Stimulated activated CD8-positive, alpha-beta memory T cell treated with anti-CD3 and anti-CD28 coated beads, Interleukin-15, amount 100 ng/mL, for 48 hours (primary cell): ENCODE data around the gene ELOVL6.
"Not testable (repeated sequence)": the region's sequence is repeated elsewhere in the genome, so short reads cannot be mapped to it uniquely, and the experiment has no call there.

Source experiments
- DNase-seq, 2 donors: peaks; one replicate each; pipeline ENCODE4 v3.0.0-alpha.2; 2020; ENCODE audit warnings: low read depth in 2 of 2

Gene ELOVL6

DNA sequence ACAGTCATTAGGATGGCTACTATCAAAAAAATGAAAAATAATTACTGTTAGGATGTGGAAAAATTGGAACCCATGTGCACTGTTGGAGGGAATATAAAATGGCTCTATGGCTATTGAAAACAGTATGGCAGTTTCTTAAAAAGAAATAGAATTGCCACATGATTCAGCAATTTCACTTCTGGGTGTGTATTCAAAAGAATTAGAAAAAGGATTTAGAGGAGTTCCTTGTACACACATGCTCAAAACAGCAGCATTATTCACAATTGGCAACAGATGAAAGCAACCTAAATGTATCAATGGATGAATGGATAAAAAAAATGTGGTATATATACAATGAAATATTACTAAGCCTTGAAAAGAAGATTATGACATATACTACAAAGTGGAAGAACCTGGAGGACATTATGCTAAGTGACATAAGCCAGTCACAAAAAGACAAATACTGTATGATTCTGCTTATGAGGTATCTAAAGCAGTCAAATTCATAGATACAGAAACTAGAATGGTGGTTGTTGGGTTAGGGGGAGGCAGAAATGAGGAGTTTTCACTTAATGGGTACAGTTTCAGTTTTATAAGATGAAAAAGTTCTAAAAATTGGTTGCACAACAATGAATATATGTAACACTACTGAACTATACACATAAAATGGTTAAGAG, 123.2 kb downstream of the ELOVL6 start:
- no peak for DNase-seq

DNA sequence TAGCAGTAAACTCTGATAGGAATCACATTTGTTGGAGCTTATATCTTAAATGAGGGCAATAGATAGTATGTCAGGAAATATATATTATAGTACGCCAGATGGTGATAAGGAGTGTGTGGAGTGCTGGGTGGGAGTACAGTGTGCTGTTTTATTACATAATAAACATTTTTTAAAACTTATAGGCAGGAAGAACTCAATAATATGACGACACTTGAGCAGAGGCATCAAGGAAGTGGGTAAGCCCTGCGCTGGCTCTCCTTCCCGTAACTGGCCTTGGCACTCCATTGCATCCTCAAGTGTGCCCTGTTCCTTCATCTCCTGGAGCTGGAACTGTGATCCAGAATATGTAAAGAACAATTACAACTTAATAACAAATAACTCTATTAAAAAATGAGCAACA, 123.8 kb downstream of the ELOVL6 start:
- no peak for DNase-seq

DNA sequence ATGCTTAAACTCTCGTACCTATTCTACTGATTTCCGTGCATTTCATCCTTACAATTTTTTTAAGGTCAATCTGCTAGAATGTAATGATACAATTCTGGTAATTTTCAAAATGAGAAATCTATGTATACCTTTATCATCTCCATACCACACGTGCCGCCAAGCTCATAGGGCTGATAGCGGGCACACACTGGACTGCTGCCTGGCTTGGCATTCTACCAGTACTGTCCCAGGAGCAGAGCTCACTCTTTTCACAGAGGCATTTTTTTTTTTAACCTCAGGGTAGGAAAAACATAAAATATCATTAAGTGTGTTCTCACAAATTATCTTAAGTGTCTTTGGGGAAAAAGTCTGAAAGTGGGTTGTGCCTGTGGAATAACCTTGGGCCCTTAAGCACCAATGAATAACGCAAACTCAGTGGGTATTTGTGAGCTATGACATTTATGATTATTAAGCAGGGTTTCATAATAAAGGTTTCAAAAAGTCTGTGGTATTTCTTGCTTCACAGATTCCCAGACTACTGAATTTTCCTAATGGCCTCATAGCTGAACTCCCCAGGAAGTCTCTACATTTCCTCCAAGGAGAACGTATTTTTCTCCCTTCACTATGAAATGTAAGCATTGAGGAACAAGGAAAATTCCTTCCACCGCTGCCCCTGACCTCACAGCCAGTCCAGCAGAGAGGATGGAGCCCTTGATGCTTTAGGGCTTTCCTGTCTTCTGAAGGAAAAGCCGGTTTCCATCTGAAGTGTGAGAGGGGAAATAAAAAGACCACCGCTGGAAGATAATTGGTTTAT, 125.2 kb downstream of the ELOVL6 start:
- no peak for DNase-seq

DNA sequence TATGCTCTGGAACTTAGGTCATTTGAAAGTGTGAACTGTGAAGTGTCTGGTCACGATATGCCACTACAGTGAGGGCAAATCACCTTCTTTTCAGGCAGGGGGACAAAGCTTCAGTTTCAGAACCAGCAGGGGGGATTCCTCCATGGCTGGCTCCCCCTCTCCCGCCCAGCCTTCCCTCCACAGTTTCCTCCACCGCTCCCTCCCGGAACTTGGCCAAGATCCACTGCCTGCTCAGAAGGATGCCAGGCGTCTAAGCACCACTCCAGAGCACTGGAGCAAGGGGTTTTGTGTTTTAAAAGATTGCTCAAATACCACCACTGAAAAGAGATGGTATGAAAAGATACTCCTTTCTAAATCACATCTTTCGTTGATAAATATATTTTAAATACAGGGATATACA, 126.9 kb downstream of the ELOVL6 start:
- DNase-seq, result no peak

DNA sequence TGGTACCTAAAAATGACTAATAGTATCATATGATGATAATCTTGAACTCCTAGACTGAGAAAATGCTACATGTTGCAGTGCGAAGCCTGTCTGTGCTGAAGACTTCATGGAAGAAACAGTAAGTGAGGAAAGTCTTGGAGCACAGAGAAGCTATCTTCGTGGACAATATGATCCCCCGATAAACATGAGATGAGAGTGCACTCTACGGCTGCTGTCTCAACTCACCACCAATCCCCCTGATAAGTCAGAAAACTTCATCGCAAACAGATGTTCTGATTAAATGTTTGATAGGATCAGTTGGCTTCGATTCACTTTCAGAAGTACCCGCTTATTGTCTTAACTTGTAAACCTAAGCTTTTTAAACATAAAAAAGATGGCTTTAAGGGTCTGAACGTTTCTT, 130.2 kb downstream of the ELOVL6 start:
- DNase-seq, result no peak

DNA sequence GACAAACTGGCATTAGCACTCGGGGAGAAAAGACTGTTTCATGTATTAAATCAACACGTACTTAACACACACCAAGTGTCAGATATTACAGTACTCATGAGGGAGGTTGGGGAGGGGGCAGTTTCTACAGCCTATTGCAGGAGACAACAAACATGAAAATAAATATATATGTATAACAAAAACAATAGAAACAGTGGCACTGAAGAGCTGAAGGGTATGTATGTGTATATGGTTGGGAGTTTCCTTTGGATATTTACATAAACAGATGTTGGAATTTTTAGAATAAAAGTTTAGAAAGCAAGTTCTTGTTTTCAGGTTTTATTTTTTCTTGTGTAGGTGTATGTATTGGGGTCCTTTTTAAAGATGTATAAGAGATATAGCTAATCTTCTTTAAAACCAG, 133.5 kb downstream of the ELOVL6 start:
- no peak for DNase-seq

DNA sequence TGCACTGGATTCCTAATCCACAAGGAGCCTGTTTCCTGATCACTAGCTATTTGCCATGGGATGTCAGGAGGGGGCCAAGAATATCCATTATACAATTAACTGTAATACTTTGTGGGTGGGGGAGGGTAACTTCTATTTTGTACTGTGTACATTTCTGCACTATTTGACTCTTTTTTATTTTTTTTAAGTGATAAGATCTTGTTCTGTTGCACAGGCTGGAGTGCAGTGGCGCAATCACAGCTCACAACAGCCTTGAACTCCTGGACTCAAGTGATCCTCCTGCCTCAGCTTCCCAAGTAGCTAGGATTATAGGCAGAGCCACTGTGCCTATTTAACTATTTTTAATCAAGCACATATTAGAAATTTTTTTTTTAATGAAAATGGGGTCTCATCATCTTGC, 134.1 kb downstream of the ELOVL6 start:
- DNase-seq, result no peak

DNA sequence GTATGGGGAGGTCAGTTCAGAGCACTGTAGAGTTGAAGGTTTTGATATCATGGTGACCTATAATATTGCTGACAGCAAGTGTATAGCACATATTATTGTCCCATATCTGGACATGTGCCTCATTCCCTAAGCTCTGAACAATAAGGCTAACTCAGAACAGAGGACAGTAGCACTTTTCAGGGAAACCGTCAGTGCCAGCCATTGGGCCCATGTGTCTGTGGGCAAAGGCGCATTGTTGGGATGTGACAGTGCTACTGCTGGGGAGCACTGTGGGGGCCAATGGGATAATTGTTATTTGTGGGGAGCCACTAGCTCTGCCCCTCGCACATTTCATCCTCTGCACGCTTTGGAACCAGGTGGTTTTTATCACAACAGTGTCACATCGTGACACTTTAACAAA, 136.2 kb downstream of the ELOVL6 start:
- no peak for DNase-seq

DNA sequence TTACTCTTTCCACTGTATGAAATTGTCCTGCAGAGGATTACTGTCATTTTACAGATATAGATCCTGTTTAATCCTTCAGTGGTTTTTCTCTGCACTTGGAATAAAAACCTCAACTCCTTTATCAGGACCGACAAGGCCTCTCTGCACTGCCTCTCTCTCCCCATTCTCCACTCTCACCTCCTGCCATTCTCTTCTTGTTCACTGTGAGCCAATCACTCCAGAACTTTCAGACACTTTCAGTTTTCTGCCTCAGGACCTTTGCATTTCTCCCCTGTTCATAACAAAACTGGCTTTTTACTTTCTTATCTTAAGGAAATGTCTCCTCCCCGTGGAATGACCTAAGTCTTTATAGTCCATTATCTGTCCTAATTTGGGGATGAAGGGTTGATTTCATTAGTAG, 137.3 kb downstream of the ELOVL6 start:
- DNase-seq, result no peak

DNA sequence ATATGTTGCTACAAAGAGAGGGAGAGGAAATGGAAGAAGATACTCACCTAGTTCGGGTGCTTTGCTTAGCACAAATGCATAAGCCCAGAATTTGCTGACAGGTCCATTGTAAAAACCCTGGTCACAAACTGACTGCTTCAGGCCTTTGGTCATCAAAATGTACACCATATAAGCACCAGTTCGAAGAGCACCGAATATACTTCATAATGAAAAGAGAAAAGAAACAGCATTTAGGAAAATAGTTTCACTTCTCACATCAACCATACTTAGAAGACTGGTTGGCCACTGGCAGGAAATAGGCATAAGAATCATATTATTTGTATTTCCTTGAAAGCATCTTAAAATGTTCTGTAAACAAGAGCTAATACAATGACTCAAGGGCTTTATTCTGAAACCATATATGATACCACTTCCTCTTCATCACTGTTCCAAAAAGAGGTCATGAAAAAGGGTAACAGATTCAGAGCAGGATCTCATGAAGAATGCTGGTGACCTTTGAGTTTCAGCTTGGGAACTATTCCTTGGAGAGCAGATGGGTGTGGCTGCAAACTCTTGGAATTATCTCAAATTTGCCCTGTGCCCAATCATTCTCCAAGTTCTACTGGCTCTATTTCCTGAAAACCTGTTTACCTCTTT, 138.7 kb downstream of the ELOVL6 start:
- DNase-seq, result no peak

DNA sequence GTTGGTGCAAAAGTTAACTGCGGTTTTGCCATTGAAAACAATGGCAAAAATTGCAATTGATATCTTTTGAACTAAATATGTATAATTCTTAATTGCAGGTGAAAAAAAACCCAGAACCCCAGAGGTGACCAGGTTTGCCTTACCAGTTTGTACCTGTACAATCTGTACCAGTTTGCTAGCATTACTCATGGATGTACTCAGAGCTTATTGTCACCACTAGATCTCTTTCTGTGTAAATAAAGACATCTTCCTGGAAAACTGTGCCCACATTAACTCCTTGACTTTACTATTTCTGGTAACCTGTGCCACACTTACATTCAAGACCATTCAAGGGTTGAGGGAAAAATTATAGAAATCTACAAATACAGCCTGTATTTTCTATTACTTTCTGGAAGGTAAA, 139.7 kb downstream of the ELOVL6 start:
- no peak for DNase-seq

DNA sequence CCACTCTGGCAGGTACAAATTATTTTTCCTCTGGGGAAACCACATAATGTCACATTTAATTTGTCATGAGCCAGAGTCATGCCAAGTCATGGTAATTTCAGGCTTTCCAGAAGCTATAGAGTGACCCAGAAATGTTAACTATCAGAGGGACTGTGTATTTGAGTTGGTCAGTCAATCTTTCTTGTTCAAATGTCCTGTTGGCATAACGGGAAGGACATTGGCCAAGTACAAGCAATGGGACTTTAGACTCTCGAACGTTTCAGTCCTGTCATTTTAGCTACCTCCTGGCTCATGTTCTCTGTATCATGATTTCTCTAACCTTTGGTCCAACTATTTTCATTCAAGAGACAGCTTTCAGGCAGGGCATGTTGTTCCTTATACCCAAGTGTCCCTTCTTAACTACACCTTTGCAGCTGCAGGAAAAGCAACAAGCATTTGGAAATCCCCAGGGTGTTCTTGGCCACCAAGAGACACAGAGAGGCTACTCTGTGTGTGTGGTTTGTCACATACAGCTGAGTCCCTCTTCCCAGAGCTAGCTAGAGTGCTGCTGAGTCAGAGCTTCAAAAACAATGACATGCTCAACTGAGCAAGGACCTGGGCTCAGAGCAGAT, 143.2 kb downstream of the ELOVL6 start:
- peak in 1 of 2 donors; percentile 13 for DNase-seq

DNA sequence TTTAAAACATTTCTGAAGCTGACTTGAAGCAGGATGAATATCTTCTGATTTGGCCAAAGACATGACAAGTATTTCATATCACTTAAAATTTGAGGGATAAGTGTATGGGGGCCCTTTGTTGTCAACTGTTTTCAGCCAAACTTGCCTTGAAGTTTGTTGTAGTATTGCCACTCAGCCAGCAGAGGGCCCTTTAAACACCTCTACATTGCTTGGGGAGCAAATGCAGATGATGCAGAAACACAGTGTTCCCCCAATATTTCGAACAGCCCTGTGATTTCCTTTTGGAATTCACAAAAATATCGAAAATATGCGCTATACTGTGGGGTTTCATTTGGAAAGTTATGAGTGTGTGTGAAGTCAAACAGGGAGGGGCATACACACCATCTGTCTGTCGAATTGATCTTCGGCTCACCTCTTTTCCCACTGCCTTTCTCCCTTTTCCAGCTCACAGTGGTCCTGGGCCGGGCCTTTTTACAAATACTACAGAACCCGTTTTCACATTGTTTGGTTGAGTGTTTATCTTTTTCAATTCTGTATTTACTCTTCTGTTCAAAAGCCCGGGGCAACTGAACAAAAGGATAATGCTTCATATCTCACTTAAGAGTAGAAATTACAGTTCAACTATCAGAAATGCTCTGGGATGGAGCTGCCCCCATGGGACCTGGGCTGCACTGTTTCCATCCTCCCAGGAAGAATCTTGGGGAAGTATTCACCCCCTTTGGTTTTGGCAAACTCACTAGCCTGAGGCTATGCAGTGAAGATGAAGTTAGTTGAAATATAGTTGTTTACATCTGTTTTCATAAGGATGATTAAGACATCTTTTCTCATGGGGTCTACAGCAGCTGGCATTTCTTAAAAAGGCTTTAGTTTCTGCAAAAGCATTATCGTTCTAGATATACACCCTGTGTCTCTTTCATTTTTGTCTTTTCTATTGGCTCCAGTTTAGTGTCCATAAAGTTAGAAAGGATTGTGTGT, 148.2 kb downstream of the ELOVL6 start:
- DNase-seq, result peak; percentile 7 to 23

DNA sequence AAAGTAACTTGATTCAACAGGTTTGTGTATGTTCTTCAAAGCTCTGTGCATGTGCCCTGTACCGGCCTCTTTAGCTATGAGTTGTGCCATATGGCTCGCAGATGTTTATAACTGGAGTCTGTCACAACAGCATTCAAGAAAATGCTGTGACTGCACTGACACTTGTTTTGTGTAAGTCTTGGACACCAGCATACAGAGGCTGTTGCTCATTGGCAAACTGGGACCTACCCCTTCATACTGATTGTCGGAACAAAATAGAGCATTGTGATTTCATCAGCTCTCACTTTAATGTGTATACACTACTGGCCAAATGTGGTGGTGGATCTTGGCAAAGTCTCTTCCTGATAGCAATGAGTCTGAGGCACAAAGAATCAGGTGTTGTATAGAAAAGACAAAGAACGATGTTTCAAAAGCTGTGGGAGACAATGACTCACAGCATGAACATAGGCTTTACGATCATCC, 151.8 kb downstream of the ELOVL6 start:
- no peak for DNase-seq

DNA sequence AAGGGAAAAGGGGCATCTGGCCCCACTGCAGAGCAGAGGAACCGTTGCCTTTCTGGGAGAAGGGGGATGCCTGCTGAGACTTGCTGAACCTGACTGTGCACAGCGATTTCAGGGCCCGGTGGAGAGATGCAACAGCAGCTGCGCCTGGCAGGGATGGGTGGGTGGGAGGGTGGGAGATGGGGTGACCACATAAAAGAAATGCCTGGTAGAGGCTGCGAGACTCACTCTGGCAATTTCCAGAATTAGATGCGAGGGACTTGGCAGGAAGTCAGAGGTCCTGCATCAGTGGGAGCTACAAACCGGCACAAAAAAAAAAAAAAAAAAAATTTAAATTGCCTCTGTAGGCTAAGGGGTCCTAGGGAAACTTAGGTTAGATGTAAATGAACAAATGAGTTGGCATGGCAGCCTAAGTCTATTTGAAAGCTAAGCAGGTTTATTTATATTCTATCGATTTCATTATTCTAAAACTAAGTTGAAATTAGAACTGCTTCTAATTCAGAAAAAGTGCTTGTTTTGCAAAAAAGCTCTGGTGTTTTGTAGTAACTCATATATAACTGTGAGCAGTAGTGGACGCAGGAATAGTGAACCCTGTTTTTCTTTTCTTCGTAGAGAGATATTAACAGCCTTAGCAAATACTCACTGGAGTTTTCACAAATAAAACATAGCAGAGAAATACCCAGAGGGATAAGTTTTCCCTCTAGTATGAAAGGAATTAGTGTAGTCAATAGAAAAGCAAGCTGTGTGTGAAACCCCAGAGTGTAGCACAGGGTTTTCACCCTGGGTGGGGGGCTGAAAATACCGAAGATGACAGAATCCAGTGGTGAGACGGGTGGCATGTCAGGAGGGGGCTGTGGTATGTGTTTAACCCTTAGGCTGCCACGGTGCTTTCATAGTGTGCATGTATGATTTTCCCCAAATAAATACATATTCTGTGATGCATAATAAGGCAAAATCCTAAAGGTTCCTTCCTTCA, 155.6 kb downstream of the ELOVL6 start:
- DNase-seq, result no peak

DNA sequence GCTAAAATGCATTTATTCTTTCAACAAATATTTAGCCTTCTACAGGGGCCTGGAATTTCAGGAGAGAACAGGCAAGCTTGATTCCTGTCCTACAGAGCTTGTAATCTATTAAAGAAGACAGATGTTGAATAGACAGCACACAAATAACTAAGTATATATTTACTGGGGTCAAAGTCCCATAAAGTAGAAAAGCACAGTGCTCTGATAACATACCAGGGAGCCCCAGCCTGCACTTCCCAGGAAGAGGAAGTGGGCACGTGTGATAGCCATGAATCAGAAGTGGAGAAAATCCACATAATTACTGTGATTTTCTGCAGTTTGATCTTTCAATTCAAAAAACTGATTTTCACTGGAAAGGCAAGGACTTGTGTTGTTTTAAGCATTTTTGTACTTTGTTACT, 156.7 kb downstream of the ELOVL6 start:
- no peak for DNase-seq

DNA sequence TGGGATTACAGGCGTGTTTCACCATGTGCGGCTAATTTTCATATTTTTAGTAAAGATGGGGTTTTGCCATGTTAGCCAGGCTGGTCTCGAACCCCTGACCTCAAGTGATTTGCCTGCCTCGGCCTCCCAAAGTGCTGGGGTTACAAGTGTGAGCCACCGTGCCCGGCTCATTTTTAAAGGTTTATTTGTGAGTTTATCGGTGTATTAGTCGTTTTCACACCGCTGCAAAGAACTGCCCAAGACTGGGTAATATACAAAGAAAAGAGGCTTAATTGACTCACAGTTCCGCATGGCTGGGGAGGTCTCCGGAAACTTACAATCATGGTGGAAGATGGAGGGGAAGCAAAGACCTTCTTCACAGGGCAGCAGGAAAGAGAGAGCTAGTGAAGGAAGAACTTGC, 159.3 kb downstream of the ELOVL6 start:
- not testable (repeated sequence) for DNase-seq

DNA sequence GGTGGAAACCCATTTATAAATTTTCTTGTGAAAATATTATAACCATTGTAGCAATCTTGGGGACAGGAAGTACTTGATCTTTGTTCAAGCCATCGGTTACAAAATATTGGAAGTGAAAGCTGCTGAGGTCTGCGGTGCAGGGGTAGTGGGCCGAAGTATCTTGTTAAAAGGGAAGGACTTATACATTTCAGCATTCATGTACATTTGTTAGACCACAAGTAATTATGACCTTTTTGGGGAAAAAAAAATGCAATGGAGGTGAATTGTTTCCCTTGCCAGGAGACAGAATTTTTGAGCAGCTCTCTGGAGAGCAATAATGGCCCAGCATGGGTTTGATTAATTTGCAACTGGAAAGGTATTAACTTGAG, 164.4 kb downstream of the ELOVL6 start:
- DNase-seq, result no peak

DNA sequence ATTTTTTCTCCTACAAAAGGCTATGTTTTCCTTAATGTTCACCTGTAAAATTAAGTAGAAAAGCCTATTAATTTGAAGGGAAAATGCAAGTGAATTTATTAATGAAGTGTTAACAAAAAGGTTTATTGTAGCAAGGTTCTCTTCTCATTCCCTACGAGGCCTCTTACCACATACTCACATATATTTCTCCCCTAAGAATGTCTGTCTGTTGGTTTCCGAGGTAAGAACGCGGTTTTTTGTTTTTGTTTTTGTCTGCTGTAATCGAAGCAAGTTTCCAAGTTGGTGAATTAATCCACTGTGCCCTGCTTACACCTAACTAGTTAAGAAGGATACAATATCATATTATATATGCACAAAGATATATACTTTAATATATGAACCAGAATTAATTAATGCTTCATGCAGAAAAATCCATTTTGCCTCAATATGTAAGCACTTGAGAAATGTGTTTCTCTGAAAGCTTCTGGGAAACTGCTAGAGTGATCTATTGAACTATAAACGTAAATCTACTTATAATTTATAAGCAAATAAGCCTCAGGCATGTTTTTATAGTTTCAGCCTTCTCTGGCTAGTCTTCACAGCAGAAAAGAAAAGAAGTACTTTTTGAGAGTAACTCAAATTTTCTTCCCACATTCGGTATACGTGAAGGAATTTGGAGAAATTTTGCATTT, 164.9 kb downstream of the ELOVL6 start:
- no peak for DNase-seq

DNA sequence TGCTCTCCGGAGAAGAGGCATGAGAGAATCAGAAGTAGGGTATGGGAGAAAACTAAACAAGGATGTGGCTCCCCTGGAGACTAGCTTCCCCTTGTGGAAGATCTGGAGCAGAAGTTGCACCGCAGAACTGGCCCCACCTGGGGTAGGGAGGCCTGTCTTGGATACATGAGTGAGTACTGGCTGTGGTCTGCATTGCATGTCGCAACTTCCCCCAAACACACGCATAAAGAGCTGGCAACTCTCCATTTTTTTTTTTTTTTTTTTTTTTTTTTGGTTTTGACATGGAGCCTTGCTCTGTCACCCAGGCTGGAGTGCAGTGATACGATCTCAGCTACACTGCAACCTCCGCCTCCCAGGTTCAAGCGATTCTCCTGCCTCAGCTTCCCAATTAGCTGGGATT, 165.8 kb downstream of the ELOVL6 start:
- no peak for DNase-seq
